T-helper 1 cell treated with Interleukin-12 subunit alpha and Interleukin-12 subunit beta and Interleukin-4 antibody, amounts not matched to agents 30 μg/mL and 1 μg/mL, for 36 hours (primary cell): ENCODE measurements around the gene ARL6IP4.
A peak's percentile ranks its signal among the peaks of the same experiment; 100 is the strongest.

Experiments used
- H3K27ac Mint-ChIP-seq: one replicate; pipeline ENCODE4 v1.8.0; 2021; ENCODE audit warnings: mild to moderate bottlenecking, mixed read lengths
- H3K27me3 Mint-ChIP-seq: one replicate; pipeline ENCODE4 v1.8.0; 2021; ENCODE audit warnings: low read depth, mixed read lengths
- H3K36me3 Mint-ChIP-seq: one replicate; pipeline ENCODE4 v1.8.0; 2021; ENCODE audit warnings: low read depth, mixed read lengths
- H3K4me1 Mint-ChIP-seq: one replicate; pipeline ENCODE4 v1.8.0; 2021; ENCODE audit warnings: low read depth, mixed read lengths
- H3K4me3 Mint-ChIP-seq: one replicate; pipeline ENCODE4 v1.8.0; 2021; ENCODE audit warnings: mild to moderate bottlenecking, moderate library complexity, mixed read lengths
- H3K9me3 Mint-ChIP-seq: one replicate; pipeline ENCODE4 v1.8.0; 2021; ENCODE audit warnings: mixed read lengths

Gene ARL6IP4

DNA sequence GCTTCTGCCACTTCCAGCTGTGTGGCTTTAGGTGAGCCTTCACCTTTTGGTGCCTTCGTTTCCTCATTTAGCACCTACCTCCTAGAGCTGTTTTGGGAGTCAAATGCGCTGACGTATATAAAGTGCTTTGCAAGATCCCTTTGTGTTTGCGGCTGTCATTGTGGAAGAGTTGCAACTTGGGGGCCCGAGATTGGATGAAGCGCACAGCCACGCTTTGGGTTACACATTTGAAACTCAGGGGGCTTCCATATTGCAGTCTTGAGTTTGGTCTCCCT, 636 bp upstream of the ARL6IP4 start:
- no peaks in the 10 kb centered on the region for H3K27me3 Mint-ChIP-seq
- H3K4me3 Mint-ChIP-seq: peak overlapping the region; percentile 89
- H3K4me1 Mint-ChIP-seq: peaks cover 26% of the 10 kb centered on the region
- no peaks in the 10 kb centered on the region for H3K9me3 Mint-ChIP-seq
- H3K36me3 Mint-ChIP-seq: peaks cover 14% of the 10 kb centered on the region
- H3K27ac Mint-ChIP-seq: peak overlapping the region; percentile 88

DNA sequence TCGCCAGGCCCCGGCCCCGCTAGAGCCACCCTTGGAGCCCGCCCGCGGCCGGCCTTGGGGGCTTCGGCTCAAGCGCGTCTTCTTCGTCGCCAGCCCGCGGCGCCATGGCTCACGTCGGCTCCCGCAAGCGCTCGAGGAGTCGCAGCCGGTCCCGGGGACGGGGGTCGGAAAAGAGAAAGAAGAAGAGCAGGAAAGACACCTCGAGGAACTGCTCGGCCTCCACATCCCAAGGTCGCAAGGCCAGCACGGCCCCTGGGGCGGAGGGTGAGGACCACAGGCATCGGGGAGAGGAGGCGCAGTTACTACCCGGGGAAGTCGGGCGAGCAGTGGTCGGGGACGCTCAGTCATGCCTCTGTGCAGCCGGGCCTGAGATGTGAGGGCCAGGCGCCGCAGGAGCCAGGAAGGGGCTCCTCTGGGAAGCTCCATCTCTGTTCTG, 573 bp downstream of the ARL6IP4 start:
- Mint-ChIP-seq H3K9me3 (no peaks in the 10 kb centered on the region), H3K36me3 (peaks cover 14% of the 10 kb centered on the region), H3K27ac (peak overlapping the region; percentile 81), H3K4me3 (peak overlapping the region; percentile 90), H3K4me1 (peaks cover 22% of the 10 kb centered on the region), H3K27me3 (no peaks in the 10 kb centered on the region)

DNA sequence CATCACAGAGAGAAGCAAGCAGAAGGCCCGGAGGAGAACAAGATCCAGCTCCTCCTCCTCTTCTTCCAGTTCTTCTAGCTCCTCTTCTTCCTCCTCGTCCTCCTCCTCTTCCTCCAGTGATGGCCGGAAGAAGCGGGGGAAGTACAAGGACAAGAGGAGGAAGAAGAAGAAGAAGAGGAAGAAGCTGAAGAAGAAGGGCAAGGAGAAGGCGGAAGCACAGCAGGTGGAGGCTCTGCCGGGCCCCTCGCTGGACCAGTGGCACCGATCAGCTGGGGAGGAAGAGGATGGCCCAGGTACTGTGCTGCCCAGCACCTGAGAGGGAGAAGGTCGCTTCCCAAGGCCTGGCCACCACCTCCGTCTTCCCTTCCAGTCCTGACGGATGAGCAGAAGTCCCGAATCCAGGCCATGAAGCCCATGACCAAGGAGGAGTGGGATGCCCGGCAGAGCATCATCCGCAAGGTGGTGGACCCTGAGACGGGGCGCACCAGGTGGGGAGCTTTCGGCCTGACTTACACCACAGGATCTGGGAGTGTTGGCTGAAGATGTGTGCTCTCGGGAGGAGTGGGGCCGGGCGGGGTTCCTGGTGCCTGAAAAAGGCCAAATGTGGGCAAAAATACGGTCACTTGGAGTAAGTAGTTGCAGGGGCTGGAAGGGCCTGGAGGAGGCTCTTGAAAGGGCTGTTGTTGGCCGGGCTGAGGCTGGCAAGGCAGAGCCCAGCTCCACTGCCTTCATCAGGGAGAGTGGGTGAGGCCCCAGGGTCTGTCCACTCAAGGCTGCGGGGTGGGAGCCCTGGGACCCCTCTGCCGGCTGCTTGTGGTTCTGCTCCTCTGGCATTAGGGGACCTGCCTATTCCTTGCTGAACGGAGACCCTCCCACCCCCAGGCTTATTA, 1.4 kb downstream of the ARL6IP4 start:
- Mint-ChIP-seq H3K9me3 (no peaks in the 10 kb centered on the region), H3K4me1 (peaks cover 20% of the 10 kb centered on the region), H3K27ac (peak overlapping the region; percentile 81)

DNA sequence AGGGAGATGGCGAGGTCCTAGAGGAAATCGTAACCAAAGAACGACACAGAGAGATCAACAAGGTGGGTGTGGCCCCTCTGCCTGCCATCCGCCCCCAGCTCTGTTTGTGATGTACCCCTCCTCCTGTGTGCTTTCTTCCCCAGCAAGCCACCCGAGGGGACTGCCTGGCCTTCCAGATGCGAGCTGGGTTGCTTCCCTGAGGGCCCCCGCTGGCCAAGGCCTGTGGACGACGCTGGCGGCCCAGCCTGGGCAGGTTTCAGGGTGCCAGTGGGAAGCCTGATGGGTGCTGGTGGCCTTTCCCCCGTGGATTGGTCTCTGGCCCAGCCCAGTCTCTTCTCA, 2.0 kb downstream of the ARL6IP4 start:
- peak overlapping the region; percentile 41 for H3K27ac Mint-ChIP-seq
- H3K36me3 Mint-ChIP-seq: peaks cover 14% of the 10 kb centered on the region
- H3K4me1 Mint-ChIP-seq: peaks cover 20% of the 10 kb centered on the region
- H3K9me3 Mint-ChIP-seq: no peaks in the 10 kb centered on the region
- no peaks in the 10 kb centered on the region for H3K27me3 Mint-ChIP-seq
- H3K4me3 Mint-ChIP-seq: peak overlapping the region; percentile 90

More for the DNA sequence above, 1.4 kb downstream of the ARL6IP4 start:
- H3K4me3 Mint-ChIP-seq: peak overlapping the region; percentile 90
- no peaks in the 10 kb centered on the region for H3K27me3 Mint-ChIP-seq
- H3K36me3 Mint-ChIP-seq: peaks cover 14% of the 10 kb centered on the region

DNA sequence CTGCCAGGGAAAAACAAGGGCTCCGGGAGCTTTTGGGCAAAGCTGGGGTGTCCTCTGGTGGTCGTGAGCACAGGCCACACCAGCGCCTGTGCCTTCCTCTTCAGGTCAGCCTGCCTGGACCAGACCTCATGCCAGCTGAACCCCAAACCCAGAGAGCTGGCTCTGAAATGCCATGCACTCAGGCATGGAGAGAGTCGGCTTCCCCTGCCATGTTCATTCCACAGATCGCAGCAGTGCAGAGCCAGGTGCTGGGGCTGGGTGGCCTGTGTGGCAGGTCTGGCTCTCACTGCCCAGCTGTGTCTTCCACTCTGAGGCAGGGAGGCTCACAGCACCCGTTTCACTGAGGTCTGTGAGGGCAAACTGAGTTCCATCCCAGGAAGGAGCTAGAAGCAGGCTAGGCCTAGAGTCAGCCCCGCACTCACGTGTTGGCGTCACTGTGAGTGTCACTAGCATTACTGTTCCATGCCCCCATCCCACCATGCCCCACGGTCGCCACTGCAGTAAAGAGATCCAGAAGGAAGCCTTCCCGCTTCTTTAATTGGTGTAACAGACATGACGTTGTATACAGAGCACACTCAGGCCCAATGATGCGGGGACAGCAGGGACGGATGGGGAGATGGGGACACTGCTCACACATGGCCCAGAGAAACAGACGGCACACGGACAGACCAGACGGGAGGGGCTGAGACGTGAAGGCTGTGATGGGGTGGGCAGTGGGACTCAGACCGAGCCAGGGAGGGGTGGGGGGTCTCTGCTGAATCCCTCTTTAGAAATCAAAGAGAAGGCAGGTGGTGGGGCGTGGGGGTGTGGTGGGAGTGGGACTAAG, 2.7 kb downstream of the ARL6IP4 start:
- peaks cover 14% of the 10 kb centered on the region for H3K36me3 Mint-ChIP-seq
- H3K4me3 Mint-ChIP-seq: no peak overlapping the region
- peak overlapping the region; percentile 26 for H3K27ac Mint-ChIP-seq
- peaks cover 20% of the 10 kb centered on the region for H3K4me1 Mint-ChIP-seq
- no peaks in the 10 kb centered on the region for H3K27me3 Mint-ChIP-seq
- no peaks in the 10 kb centered on the region for H3K9me3 Mint-ChIP-seq

DNA sequence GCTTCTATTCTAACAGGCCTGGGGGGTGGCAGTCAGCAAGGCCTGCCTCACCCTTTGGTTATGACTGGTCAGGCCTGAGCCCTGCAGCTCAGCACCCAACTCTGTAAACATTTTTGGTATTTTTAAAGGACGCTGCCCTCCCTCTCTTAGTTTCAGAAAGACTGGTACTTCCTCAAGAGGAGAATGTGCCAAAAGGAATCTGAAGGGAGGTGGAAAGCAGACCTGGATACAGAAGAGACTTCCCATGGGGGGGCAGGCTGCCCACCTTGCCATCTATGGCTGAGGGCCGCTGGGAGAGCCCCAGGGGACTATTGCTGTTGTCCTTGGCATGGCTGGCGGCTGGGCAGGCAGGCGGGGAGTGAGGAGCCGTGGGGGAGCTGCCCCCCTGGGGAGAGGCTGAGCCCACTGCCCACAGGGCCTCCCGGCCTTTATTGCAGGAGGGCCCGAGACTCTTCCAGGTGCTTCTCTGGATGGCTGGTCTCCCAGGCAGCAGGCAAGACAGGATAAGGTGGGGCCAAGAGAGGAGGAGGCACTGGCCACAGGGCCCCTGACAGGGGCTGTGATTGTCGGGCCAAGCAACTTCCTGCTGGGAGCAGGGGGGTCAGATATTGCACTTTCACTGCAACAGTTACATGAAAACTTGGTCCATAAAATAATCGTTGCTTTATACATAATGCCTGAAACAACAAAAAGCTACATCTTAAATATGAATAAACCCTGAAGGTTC, 3.5 kb downstream of the ARL6IP4 start:
- Mint-ChIP-seq H3K36me3 (peaks cover 14% of the 10 kb centered on the region), H3K27ac (peak overlapping the region; percentile 26), H3K9me3 (no peaks in the 10 kb centered on the region), H3K4me1 (peaks cover 20% of the 10 kb centered on the region), H3K4me3 (no peak overlapping the region), H3K27me3 (no peaks in the 10 kb centered on the region)

DNA sequence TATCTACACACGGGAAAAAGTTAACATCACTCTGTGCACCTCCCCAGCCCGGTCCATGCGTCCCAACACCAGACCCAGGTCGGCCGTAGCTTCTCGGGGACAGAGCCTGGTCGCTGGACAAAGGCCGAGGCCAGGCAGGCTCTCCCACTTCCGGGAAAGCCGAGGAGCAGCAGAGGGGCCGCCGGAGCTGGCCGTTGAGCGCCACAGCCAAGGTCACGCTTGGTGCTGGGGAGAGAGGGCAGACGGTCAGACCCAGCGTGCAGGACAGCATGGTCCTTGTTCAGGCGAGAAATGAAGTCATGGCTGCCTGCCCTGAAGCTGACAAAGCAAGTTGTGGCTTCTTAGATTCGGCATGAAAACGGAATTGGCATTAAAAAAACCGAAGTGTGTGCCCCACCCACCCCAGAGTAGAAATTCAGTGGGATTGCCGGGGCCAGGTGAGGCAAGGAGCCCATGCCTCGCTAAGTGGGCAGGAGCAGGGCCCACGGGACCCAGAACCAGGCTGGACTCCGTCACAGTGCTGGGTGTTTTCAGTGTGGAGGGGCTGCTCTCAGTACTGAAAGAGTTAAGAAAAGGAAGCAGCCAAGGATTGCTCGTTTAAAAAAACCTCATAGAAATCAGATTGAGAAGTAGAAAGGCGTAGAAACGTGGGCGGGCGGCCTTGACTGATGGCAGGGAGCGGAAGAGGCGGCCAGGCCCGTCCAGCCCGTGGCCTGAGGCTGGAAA, 4.3 kb downstream of the ARL6IP4 start:
- Mint-ChIP-seq H3K4me3 (no peak overlapping the region), H3K36me3 (peaks cover 14% of the 10 kb centered on the region), H3K4me1 (peaks cover 18% of the 10 kb centered on the region), H3K27ac (no peak overlapping the region), H3K9me3 (no peaks in the 10 kb centered on the region), H3K27me3 (no peaks in the 10 kb centered on the region)

DNA sequence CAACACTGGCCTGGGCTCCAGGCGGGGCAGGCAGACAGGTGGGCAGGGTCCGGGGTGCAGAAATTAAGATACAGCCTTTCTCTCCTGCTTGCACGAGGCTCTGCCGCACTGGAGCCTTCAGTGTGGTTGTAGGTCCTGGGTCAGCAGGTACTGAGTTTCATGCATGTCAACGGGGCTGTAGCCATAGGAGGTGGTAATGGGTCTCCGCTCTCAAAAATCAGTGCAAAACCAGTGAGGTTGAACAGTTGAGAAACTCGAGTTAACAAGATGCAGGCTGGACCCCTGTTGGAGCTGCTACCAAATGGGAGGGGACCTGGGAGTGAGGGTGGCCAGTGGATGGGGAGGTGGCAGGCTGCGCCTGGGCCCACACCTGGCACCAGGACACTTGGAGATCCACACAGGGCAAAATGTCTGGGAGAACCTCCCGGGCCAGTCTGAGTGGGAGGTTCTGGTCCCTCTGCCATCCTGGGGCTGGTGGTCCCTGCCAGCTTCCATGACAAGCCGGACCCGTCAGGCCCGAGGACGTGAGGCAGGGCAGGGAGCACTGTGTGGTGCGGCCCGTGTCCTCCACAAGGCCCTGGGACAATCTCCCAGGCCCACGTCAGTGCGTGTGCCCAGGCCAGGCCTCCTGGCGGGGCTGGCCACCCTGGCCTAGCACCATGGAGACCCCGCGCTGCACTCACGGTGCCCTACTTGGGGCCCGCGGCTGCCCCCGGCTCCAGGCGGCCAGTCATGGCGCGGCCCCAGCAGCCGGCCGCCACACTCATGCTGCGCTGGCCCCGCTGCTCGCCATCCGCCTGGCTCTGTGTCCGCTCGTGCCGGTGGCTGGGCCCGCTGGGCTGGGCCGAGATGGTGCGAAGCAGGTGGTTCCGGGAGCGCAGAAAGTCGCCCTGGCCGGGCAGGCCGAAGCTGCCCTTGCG, 5.1 kb downstream of the ARL6IP4 start:
- Mint-ChIP-seq H3K36me3 (peaks cover 14% of the 10 kb centered on the region), H3K4me1 (peaks cover 15% of the 10 kb centered on the region), H3K27ac (no peak overlapping the region)

DNA sequence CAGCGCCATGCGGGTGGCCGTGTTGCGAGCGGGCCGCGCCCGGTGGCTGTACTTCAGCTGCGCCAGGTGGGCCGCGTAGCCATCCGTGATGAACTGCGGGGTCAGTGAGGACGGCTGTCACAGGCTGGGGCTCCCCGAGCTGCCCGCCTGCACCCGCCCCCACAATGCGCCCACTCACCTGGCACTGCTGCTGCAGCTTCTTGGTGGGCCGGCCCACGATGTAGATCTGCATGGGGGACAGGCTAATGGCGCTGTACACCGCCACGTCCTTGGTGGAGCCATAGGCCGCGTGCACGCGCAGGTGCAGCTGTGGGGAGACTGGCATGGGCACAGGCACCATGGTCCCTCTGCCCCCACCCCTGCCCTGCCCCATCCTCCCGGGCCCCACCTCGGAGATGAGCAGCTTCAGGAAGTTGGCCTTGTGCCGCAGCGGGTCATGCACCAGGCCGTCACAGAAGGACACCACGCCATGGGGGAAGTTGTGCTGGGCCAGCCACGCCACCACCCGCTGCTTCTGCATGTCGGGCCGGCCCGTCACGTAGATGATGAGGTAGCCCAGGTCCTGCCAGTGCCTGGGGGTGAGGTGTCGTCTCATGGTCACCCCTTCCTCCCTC, 5.9 kb downstream of the ARL6IP4 start:
- Mint-ChIP-seq H3K4me3 (no peak overlapping the region), H3K9me3 (no peaks in the 10 kb centered on the region), H3K36me3 (peaks cover 14% of the 10 kb centered on the region), H3K27ac (no peak overlapping the region), H3K27me3 (no peaks in the 10 kb centered on the region), H3K4me1 (peaks cover 13% of the 10 kb centered on the region)

More for the DNA sequence above, 5.1 kb downstream of the ARL6IP4 start:
- no peak overlapping the region for H3K4me3 Mint-ChIP-seq
- no peaks in the 10 kb centered on the region for H3K27me3 Mint-ChIP-seq
- H3K9me3 Mint-ChIP-seq: no peaks in the 10 kb centered on the region

DNA sequence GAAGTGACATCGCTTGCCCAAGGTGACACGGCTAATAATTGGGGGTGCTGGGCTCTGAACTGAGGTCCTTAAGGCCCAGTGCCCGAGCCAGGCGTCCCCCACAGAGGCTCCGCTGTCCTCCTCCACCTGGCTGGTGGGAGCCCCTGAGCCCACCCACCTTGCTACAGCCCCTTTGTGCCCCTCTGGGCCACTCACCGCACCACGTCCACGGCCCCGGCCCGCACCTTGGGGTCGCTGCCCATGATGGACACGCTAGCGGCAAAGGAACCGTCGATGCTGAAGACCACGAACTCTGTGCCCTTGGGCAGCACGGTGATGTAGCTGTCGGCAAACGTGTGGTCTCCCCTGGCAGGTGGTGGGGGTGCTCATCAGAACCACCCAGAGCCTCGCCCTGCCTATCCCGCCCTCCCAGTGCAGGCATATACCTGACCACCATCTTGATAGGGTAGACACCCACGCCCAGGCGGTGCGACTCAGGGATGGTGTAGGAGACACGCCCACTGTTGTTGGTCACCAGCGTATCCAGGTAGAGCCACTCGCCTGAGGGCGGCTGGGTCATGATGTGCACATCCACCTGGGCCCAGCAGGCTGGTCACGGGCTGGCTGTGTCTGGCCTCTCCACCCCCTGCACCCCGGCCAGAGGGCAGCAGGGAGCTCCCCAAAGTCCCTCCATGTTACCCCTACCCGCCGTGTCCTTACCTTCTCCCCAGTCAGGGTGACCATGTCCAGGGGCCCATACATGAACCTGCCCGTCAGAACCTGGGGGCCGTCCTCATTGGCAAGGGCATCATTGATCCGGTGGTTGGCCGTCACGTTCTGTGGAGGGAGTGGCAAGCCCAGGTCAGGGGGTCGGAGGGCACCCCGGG, 6.8 kb downstream of the ARL6IP4 start:
- Mint-ChIP-seq H3K36me3 (peaks cover 10% of the 10 kb centered on the region), H3K4me3 (no peak overlapping the region), H3K9me3 (no peaks in the 10 kb centered on the region), H3K27ac (no peak overlapping the region), H3K27me3 (no peaks in the 10 kb centered on the region), H3K4me1 (peaks cover 7% of the 10 kb centered on the region)

DNA sequence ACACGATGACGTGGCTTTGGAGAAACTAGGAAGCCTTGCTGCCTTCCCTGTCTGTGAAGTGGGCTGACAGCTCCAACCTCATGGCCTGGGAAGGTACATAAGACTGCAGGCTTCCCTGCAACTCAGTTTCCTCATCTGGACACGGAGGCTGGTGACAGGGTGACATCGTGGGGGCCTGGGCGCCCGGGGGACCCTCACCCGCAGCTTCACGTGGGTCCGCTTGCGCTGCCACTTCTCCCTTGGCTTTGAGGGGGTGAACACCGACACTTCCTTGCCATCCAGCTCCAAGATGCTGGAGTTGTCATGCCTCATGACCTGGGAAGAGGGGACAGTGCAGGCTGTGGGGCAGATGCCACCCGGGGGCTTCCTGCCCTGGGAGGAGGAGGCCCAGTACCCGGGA, 7.6 kb downstream of the ARL6IP4 start:
- Mint-ChIP-seq H3K9me3 (no peaks in the 10 kb centered on the region), H3K4me3 (no peak overlapping the region), H3K36me3 (peaks cover 7% of the 10 kb centered on the region), H3K4me1 (peaks cover 4% of the 10 kb centered on the region), H3K27me3 (no peaks in the 10 kb centered on the region), H3K27ac (no peak overlapping the region)

DNA sequence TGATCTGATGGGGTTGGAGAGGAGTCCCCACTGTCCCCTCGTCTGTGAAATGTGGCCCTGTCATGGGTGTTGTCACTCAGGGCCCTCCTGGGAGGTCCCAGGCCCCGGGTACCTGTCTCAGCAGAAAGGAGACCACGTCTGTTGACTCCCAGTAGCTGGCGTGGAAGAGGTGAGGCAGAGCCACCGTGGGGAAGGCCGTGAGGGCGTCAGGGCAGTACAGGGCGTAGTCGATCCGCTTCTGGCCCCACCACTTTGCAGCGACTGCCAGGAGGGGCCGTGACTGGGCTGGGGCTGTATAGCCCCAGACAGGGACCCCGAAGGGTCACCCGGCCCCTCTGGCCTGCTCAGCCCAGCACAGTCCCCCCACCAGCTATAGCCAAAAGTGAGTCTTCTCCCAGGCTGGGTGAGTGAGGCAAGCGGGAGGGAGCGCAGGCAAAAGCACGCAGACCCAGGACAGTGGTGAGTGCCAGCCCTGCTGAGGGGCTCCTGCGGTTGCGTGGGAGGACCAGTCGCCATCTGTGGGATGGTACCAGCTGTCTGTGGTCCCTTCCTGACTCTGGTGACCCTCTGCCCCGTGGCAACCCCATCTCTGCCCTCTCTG, 8.2 kb downstream of the ARL6IP4 start:
- no peaks in the 10 kb centered on the region for H3K4me1 Mint-ChIP-seq

More for the DNA sequence above, 8.2 kb downstream of the ARL6IP4 start:
- Mint-ChIP-seq H3K27me3 (no peaks in the 10 kb centered on the region), H3K9me3 (no peaks in the 10 kb centered on the region), H3K4me3 (no peak overlapping the region), H3K36me3 (peaks cover 3% of the 10 kb centered on the region), H3K27ac (no peak overlapping the region)
